Activated T-helper 2 cell treated with anti-CD3 and anti-CD28 coated beads, Interferon-gamma antibody, Interleukin-2, Interleukin-4, amounts not matched to agents 10 μg/mL and 5 μg/mL and 100 μg/mL, durations not matched to agents 14 hours and 24 hours and 36 hours (primary cell): Measurements from ENCODE around the gene SLC16A10. TPM values are rescaled to one million over a fixed set of nuclear protein-coding genes. Genes with fewer than 3 reads are reported as not detected.
"Not testable (repeated sequence)": the region's sequence is repeated elsewhere in the genome, so short reads cannot be mapped to it uniquely, and the experiment has no call there.

Experiments
- DNase-seq: peaks from one replicate; pipeline ENCODE4 v3.0.0; 2021; ENCODE audit warnings: low spot score
- H3K27ac Mint-ChIP-seq: one replicate; pipeline ENCODE4 v1.8.0; 2021; ENCODE audit warnings: mixed read lengths
- H3K27me3 Mint-ChIP-seq: one replicate; pipeline ENCODE4 v1.8.0; 2021; ENCODE audit warnings: low read depth, mixed read lengths
- H3K36me3 Mint-ChIP-seq: one replicate; pipeline ENCODE4 v1.8.0; 2021; ENCODE audit warnings: low read depth, mixed read lengths
- H3K4me1 Mint-ChIP-seq: one replicate; pipeline ENCODE4 v1.8.0; 2021; ENCODE audit warnings: low read depth, mixed read lengths
- H3K4me3 Mint-ChIP-seq: one replicate; pipeline ENCODE4 v1.8.0; 2021; ENCODE audit warnings: low read depth, mild to moderate bottlenecking, moderate library complexity, mixed read lengths
- H3K9me3 Mint-ChIP-seq: one replicate; pipeline ENCODE4 v1.8.0; 2021; ENCODE audit warnings: mixed read lengths
- intact Hi-C: fragments of 100-400 bp; cut with micrococcal nuclease; formaldehyde crosslinking; loops from one replicate; pipeline ENCODE4 v1.15.1; 2023
- total RNA-seq: library from RNA; stranded (reverse); gene quantifications from 2 replicates; pipeline ENCODE4 v1.2.3, GENCODE V29; 2022

The SLC16A10 gene
- total RNA-seq, 1 donor from 2014 or later, result 2.9 TPM

GRCh38 chr6:111185954-111186353, 98.7 kb downstream of the SLC16A10 start:
- H3K36me3 Mint-ChIP-seq, result no peaks in the 10 kb centered on the region
- peaks cover 1% of the 10 kb centered on the region for H3K9me3 Mint-ChIP-seq
- H3K4me1 Mint-ChIP-seq, result peaks cover 9% of the 10 kb centered on the region

DNA sequence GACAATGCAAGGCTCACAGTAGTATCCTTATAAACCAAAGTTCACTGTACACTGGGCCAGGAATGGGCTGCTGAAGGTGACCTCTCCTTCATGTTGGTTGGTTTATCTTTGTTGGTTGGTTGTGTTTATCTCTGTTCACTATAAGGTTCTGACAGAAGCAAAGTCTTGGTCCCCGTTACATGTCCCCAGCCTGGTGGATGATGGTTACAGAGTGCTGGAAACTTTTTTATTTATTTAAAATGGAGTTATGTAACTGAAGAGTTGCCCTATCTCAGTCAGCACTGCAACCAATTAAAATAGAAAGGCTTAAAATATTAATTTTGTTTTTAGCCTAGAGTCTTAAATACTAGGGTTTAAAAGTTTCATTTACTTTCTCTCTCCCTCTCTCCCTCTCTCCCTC, 100.6 kb downstream of the SLC16A10 start:
- DNase-seq, result no peak
- H3K9me3 Mint-ChIP-seq, result peaks cover 4% of the 10 kb centered on the region
- H3K4me3 Mint-ChIP-seq, result no peak overlapping the region
- H3K27ac Mint-ChIP-seq, result no peak overlapping the region
- H3K27me3 Mint-ChIP-seq, result no peaks in the 10 kb centered on the region
- intact Hi-C loops, result no loop called here
- H3K36me3 Mint-ChIP-seq, result no peaks in the 10 kb centered on the region
- H3K4me1 Mint-ChIP-seq, result peaks cover 9% of the 10 kb centered on the region

More at GRCh38 chr6:111185954-111186353, 98.7 kb downstream of the SLC16A10 start:
- no peak for DNase-seq
- Mint-ChIP-seq H3K27ac (no peak overlapping the region), H3K4me3 (no peak overlapping the region), H3K27me3 (no peaks in the 10 kb centered on the region)
- intact Hi-C loops, result no loop called here

DNA sequence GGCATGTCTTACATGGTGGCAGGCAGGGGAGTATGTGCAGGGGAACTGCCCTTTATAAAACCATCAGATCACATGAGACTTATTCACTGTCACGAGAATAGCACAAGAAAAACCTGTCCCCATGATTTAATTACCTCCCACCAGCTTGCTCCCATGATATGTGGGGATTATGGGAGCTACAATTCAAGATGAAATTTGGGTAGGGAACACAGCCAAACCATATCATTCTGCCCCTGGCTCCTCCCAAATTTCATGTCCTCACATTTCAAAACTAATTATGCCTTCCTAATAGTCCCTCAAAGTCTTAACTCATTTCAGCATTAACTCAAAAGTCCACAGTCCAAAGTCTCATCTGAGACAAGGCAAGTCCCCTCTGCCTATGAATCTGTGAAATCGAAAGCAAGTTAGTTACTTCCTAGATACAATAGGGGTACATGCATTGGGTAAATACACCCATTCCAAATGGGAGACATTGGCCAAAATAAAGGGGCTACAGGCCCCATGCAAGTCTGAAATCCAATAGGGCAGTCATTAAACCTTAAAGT, 102.4 kb downstream of the SLC16A10 start:
- intact Hi-C loops, H3K9me3 Mint-ChIP-seq, H3K4me3 Mint-ChIP-seq, H3K27me3 Mint-ChIP-seq, DNase-seq, H3K36me3 Mint-ChIP-seq, H3K27ac Mint-ChIP-seq, H3K4me1 Mint-ChIP-seq: not testable (repeated sequence)

DNA sequence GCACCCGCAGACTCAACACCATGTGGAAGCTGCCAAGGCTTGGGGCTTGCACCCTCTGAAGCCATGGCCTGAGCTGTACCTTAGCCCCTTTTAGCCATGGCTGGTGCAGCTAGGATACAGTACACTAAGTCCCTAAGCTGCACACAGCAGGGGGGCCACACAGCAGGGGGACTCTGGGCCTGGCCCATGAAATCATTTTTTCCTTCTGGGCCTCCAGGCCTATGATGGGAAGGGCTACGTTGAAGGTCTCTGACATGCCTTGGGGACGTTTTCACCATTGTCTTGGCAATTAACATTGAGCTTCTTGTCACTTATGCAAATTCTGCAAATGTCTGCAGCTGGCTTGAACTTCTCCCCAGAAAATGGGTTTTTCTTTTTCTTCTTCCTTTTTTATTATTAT, 103.3 kb downstream of the SLC16A10 start:
- peaks cover 4% of the 10 kb centered on the region for H3K9me3 Mint-ChIP-seq
- H3K27ac Mint-ChIP-seq, result no peak overlapping the region
- no peak for DNase-seq
- intact Hi-C loops, result no loop called here
- no peaks in the 10 kb centered on the region for H3K27me3 Mint-ChIP-seq
- H3K36me3 Mint-ChIP-seq, result no peaks in the 10 kb centered on the region
- no peak overlapping the region for H3K4me3 Mint-ChIP-seq
- no peaks in the 10 kb centered on the region for H3K4me1 Mint-ChIP-seq

- H3K27me3 Mint-ChIP-seq, H3K9me3 Mint-ChIP-seq, H3K27ac Mint-ChIP-seq, intact Hi-C loops, H3K4me1 Mint-ChIP-seq, H3K36me3 Mint-ChIP-seq, H3K4me3 Mint-ChIP-seq, DNase-seq: not testable (repeated sequence)
Observed at GRCh38 chr6:111191136-111191535, 103.8 kb downstream of the SLC16A10 start.

- Mint-ChIP-seq H3K27me3 (no peaks in the 10 kb centered on the region), H3K9me3 (peaks cover 4% of the 10 kb centered on the region), H3K27ac (no peak overlapping the region), H3K4me1 (no peaks in the 10 kb centered on the region), H3K36me3 (no peaks in the 10 kb centered on the region), H3K4me3 (no peak overlapping the region)
- DNase-seq, result no peak
- intact Hi-C loops, result no loop called here
Observed at GRCh38 chr6:111192911-111193555, 105.7 kb downstream of the SLC16A10 start.

DNA sequence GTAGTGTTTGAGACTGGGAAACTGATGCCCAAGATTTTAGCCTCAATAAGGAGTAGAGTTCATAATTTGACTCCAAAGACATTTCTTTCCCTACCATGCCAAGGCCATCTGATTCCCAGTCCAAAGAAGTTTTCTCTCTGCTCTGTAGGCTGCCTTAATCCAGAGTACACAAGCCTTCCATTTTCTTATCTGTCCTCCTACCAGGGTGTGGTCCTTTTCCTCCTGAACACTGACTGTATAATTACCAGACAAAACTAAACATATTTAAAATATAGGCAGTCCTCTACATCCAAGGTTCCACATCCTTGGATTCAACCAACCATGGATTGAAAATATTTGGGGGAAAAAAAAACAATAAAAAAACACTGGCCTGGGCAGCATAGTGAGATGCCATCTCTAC, 108.4 kb downstream of the SLC16A10 start:
- H3K27me3 Mint-ChIP-seq, result no peaks in the 10 kb centered on the region
- intact Hi-C loops, result no loop called here
- DNase-seq, result no peak

DNA sequence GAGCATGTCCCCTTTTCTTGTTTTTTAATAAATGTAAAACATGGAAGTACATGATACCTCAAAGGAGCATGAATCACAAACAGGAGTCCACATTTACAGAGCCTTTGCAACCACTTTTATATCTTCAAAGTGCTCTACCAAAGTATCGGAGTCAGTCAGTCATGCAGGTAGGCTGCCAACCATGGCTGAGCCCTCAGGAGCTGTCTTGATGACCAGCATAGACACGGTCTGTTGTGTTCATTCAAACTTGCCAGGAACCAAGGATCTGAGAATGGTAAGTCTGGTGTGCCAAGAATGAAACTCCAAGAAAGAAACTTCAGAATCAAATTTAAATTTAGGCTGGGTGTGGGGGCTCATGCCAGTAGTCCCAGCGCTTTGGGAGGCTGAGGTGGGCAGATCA, 111.5 kb downstream of the SLC16A10 start:
- H3K27me3 Mint-ChIP-seq, result no peaks in the 10 kb centered on the region
- H3K4me1 Mint-ChIP-seq, result peaks cover 5% of the 10 kb centered on the region
- H3K4me3 Mint-ChIP-seq, result no peak overlapping the region
- no peak for DNase-seq
- no peaks in the 10 kb centered on the region for H3K9me3 Mint-ChIP-seq
- H3K27ac Mint-ChIP-seq, result no peak overlapping the region
- intact Hi-C loops, result no loop called here
- no peaks in the 10 kb centered on the region for H3K36me3 Mint-ChIP-seq

More for the DNA sequence above, 108.4 kb downstream of the SLC16A10 start:
- no peak overlapping the region for H3K4me3 Mint-ChIP-seq
- no peaks in the 10 kb centered on the region for H3K4me1 Mint-ChIP-seq
- no peak overlapping the region for H3K27ac Mint-ChIP-seq
- H3K36me3 Mint-ChIP-seq, result no peaks in the 10 kb centered on the region
- peaks cover 4% of the 10 kb centered on the region for H3K9me3 Mint-ChIP-seq

DNA sequence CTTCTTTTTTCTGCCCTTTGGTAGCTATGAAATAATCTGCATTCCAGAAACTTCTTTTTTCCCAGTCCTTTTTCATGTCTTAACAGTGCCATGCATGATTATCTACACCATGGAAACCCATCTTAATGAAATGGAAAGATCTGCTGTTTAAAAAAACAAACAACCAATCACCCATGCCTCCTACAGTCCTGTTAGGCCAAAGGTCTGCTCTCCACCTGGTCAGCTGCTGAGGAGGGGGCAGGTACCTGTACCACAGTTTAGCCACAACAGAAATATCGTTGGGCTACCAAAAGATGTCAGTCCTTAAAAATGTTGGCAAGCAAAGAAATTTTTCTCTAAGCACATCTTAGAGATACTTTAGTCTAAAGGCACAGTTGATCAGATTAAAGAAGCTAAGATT, 112.6 kb downstream of the SLC16A10 start:
- Mint-ChIP-seq H3K36me3 (no peaks in the 10 kb centered on the region), H3K4me3 (no peak overlapping the region), H3K4me1 (peaks cover 5% of the 10 kb centered on the region), H3K9me3 (no peaks in the 10 kb centered on the region), H3K27ac (no peak overlapping the region), H3K27me3 (no peaks in the 10 kb centered on the region)
- no peak for DNase-seq
- intact Hi-C loops, result loop anchor here (10.0 kb wide), 1 partner anchor 675 kb away; no protein-coding TSS in a partner anchor

DNA sequence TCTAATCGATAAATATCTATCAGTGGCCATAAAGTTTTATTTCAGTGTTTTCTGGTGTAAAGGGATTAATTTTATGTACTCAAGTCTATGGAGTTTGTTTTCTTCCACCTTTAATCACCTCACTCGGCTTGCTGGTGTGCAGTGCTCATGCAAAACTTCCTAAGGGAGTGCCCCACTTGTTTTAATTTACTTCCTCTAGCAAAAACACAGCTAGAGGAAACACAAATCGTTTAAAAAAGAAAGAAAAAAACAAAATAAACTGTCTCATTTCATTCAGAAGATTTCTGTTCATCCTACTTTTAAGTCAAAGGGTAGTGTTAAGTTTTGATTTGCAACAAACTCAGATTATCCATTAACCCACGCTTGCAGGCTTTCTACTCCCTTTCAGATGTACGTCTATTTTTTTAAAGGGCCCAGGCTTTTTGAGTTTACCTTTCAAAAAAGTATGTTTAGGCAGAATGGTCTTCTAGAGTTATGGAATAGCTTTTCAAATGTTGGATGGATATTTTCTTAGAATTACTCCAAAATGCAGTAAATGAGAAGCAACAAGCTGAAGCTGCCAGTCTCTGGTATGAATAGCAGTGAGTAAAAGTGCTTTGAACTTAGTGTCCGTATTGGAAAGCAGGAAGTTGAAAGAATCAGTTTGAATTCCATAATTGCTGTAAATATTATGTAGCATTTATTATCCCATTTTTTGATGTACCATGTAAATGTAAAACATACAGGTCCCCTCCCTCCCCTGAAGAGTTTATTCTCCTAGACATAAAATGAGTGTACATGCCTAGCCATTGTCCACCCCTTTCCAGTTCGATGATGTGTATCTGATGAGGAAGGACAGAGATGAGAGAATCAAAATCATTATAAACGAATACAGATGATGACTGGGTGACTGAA, 113.3 kb downstream of the SLC16A10 start:
- Mint-ChIP-seq H3K27me3 (no peaks in the 10 kb centered on the region), H3K4me1 (peaks cover 5% of the 10 kb centered on the region), H3K9me3 (no peaks in the 10 kb centered on the region), H3K27ac (no peak overlapping the region), H3K36me3 (no peaks in the 10 kb centered on the region), H3K4me3 (no peak overlapping the region)
- no peak for DNase-seq
- intact Hi-C loops, result loop anchor here (10.0 kb wide), 1 partner anchor 676 kb away; no protein-coding TSS in a partner anchor

DNA sequence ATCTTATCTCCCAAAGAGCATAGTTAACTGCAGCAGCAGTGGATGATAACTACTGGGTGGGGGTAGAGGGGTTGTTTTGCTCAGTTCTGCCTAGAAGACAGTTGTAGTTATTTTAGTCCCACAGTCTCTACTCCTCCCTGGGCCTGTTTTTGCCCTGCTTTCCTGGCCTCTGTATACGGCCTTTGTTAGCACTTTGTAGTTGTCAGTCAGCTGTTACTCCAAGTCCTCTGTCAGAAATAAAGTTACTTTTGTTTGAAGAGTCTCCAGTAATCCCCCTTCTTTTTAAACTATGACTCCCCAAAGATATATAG, 113.9 kb downstream of the SLC16A10 start:
- intact Hi-C loops, result loop anchor here (10.0 kb wide), 1 partner anchor 676 kb away; no protein-coding TSS in a partner anchor
- DNase-seq, result no peak
- no peaks in the 10 kb centered on the region for H3K36me3 Mint-ChIP-seq

GRCh38 chr6:111201764-111202163, 114.5 kb downstream of the SLC16A10 start:
- Mint-ChIP-seq H3K4me1 (peaks cover 5% of the 10 kb centered on the region), H3K36me3 (no peaks in the 10 kb centered on the region), H3K27me3 (no peaks in the 10 kb centered on the region), H3K9me3 (no peaks in the 10 kb centered on the region), H3K4me3 (no peak overlapping the region), H3K27ac (no peak overlapping the region)
- no peak for DNase-seq
- intact Hi-C loops, result loop anchor here (10.0 kb wide), 1 partner anchor 677 kb away; no protein-coding TSS in a partner anchor

More for the DNA sequence above, 113.9 kb downstream of the SLC16A10 start:
- H3K4me1 Mint-ChIP-seq, result peaks cover 5% of the 10 kb centered on the region
- no peaks in the 10 kb centered on the region for H3K9me3 Mint-ChIP-seq
- H3K27me3 Mint-ChIP-seq, result no peaks in the 10 kb centered on the region
- no peak overlapping the region for H3K4me3 Mint-ChIP-seq
- H3K27ac Mint-ChIP-seq, result no peak overlapping the region

- intact Hi-C loops, result loop anchor here (10.0 kb wide), 1 partner anchor 679 kb away; no protein-coding TSS in a partner anchor
- H3K36me3 Mint-ChIP-seq, H3K27ac Mint-ChIP-seq, DNase-seq, H3K4me1 Mint-ChIP-seq, H3K27me3 Mint-ChIP-seq, H3K4me3 Mint-ChIP-seq, H3K9me3 Mint-ChIP-seq: not testable (repeated sequence)
Observed at GRCh38 chr6:111203539-111203938, 116.2 kb downstream of the SLC16A10 start.
